HG03064 (cell line): ENCODE results near the gene TOR1B.
"Not testable (repeated sequence)": the region's sequence is repeated elsewhere in the genome, so short reads cannot be mapped to it uniquely, and the experiment has no call there.

Experiments
- ATAC-seq: cut with Tn5 transposase; IDR thresholded peaks from one replicate; pipeline ENCODE4 v1.9.1; 2021; ENCODE audit warnings: low read depth; ENCODE audit not compliant: unreplicated experiment

Gene TOR1B

DNA sequence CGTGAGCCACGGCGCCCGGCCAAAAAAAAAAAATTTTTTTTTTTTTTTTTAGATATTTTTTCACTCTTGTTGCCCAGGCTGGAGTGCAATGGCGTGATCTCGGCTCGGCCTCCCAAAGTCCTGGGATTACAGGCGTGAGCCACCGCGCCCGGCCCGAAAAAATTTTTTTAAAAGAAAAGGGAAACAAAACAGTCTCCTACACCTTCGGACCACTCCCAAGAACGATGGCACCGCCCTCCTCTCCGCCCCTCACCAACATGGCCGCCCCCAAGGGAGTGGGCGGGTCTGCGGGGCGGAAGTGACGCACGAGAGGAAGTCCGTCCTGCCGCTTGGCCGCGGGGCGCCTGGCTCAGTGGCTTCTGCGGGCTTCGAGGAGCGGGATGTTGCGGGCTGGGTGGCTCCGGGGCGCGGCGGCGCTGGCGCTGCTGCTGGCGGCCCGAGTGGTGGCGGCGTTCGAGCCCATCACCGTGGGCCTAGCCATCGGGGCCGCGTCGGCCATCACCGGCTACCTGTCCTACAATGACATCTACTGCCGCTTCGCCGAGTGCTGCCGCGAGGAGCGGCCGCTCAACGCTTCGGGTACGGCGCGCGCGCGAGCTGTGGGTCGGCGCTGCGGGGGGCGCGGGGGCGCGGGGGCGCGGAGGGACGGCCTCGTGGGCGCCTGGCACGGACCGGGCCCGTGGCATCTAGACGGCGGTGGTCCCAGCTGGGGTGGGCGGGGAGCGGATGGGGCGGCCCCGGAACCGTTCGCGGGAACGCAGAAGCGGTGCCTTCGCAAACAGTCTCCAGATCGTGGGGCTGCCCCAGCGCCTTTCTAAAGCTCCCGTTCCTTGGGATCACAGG is at the start of gene TOR1B:
TOR1B (plus strand) TSS at position 352 of the 843 bp plus-strand sequence; CDS start at position 381, 29 bp downstream.
- peak; percentile 90 for ATAC-seq

DNA sequence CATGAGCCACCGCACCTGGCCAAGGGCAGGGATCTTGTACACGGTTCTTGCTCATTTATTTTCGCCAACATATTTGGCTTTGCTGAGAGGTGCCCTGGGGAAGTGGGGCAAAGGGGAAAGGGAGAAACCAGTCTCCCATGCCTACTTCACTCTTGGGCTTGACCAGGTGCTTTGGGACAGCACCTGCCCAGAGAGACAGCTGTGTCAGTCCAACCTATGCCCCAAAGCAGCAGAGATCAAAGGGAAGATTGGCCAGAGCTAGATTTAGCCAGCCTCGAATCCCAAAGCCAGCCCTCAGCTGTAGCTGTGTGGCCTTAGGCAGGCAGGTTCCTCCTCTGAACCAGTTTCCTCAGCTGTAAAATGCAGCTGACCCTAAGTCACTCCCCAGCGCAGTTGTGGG is 47.8 kb upstream of the TOR1B start:
- ATAC-seq = no peak

DNA sequence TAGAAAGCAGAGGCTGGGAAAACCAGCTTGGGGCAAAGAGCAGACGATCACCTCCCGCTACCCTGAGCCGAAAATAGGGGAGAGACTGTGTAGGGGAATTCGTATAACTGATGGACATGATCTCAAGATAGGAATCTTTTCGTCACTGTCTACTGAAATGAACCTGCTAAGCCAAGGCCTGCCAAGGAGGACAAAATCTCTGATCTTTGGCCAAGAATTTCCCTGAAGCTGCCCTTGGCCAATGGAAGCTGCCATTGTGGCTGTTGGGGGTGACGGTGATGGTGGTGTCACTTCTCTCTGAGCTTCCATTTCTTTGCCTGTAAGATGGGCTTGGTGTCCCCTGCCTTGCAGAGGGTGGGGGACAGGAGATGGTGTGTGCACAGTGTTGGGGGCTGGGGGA is 46.8 kb upstream of the TOR1B start:
- ATAC-seq = no peak

DNA sequence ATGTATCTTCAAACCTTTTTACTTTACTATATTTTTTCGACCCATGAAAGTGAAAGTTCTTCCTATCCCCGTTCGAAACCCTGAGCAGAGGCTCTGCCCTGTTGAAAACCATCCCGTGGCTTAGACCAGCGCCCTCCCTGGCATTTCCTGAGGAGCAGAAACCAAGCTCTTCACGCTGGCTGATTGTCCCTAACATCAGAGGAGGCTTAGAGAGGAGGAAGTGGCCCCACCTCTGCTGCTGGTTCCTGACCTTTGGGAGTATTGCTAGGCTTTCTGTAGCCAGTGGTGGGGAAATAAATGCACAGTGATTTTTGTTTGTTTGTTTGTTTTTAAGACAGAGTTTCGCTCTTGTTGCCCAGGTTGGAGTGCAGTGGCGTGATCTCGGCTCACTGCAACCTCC is 45.9 kb upstream of the TOR1B start:
- no peak for ATAC-seq

DNA sequence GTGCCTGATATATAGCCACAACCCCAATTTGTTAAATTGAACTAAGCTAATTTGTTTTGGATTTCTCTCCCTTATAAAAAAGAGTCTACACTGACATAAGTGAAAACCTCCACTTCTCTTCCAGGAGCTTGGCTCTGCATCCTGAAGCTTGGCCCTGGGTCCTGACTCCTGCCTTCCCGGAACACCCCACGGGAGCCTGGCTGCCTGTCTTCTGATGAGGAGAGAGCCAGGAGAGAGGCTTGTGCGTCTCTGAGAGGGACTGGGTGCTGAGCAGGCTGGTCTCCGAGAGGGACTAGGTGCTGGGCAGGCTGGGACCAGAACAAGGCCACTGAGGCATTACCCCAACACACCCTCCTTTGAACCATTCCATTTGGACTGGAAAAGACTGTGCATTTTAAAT is 43.7 kb upstream of the TOR1B start:
- ATAC-seq = no peak

- ATAC-seq = no peak
These were observed 43.0 kb upstream of the TOR1B start for GRCh38 chr9:129759804-129760502.

DNA sequence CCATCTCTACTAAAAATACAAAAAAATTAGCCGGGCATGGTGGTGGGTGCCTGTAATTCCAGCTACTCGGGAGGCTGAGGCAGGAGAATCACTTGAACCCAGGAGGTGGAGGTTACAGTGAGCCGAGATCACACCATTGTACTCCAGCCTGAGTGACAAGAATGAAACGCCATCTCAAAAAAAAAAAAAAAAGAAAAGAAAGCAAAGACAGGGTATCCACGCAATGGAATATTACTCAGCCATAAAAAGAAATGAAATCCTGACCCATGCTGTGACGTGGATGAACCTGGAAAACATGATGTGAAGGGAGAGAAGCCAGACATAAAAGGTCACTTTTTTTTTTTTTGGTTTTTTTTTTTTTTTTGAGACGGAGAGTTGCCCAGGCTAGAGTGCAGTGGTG is 42.2 kb upstream of the TOR1B start:
- ATAC-seq = not testable (repeated sequence)

- no peak for ATAC-seq
These were observed 41.6 kb upstream of the TOR1B start for GRCh38 chr9:129761293-129761900.

GRCh38 chr9:129761901-129762369 is 41.0 kb upstream of the TOR1B start:
- ATAC-seq = no peak

- ATAC-seq = not testable (repeated sequence)
These were observed 40.5 kb upstream of the TOR1B start for GRCh38 chr9:129762370-129762984.

DNA sequence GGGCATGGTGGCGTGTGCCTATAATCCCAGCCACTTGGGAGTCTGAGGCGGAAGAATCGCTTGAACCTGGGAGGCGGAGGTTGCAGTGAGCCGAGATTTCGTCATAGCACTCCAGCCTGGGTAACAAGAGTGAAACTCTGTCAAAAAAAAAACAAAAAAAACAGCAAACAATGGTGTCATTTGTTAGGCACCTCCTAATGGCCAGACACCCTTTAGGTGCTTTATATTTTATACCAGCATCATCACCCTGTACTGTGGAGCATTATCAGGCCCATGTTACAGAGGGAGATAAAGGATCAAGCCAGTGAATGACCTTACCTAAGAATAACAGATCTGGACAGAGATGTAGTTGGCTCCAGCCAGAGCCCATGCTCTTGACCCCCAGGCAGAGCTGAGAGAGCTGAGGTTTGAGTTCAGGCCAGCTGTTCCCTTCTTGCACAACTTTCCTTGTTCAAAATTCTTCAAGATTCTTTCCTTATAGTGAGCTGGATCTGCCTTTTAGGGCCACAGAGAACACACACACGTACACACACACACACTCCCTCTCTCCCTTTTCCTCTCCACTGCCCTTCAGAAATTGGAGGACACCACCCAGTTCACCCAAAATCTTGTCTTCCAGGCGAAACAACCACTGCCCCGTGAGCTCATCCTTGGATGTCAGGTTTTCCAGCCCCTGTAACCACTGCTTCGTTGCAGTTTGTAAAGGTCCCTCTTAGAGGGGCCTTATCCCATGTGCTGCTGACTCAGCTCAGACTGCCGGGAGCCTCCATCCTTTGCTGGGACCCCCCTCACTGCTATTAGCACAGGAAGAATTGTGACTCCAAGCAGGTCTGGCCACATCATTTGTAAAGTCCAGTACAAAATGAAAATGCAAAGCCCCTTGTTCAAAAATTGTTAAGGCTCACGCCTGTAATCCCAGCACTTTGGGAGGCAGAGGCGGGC is 39.7 kb upstream of the TOR1B start:
- ATAC-seq = no peak

- no peak for ATAC-seq
These were observed 37.1 kb upstream of the TOR1B start for GRCh38 chr9:129765764-129766317.

DNA sequence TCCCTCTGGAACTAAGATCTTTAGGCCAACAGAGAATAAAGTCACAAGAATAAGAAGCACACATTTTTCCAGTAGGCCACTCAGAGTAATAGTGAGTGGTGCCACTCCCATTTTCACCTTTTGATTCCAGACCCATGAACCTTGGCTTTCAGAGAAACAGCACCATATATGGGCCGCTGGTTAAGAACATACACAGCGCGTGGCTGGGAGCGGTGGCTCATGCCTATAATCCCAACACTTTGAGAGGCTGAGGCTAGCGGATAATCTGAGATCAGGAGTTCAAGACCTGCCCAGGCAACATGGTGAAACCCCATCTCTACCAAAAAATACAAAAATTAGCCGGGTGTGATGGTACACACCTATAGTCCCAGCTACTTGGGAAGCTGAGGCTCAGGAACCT is 34.5 kb upstream of the TOR1B start:
- ATAC-seq = no peak

GRCh38 chr9:129769669-129770068 is 33.3 kb upstream of the TOR1B start:
- no peak for ATAC-seq

- ATAC-seq = no peak
These were observed 32.2 kb upstream of the TOR1B start for GRCh38 chr9:129770741-129771140.

DNA sequence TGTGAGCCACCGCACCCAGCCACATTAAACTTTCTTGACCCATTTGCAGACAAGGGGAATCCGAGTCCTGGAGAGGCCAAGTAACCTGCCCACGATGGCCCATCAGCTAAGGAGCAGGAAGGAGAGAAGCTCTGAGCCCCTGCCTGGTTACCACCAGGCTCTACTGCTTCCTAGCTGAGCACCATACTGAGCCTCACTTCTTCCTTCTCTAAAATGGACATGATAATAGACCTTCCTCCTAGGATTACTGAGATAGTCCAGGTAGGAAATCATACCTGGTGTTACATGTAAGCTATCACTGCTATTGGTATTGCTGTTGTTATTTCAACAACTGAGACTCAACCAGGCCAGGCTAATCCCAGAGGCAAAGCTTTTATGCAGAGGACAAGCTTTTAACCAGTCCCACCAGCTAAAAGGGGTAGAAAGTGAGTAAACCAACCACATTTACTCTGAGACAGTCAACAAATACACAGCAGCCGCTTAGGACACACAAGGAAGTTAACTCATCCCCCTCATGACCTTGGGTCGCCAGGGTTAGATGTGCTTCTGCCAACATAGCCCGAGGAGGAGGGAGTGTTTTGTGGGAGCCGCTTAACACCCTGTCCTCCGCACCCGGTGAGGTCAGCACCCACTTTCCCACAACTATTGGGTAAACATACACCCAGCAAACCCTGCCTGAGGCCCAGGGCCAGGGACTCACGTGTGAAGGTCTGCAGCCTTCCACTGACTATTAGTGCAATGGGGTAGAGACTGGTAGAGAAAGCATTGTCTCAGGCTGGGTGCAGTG is 29.5 kb upstream of the TOR1B start:
- no peak for ATAC-seq

DNA sequence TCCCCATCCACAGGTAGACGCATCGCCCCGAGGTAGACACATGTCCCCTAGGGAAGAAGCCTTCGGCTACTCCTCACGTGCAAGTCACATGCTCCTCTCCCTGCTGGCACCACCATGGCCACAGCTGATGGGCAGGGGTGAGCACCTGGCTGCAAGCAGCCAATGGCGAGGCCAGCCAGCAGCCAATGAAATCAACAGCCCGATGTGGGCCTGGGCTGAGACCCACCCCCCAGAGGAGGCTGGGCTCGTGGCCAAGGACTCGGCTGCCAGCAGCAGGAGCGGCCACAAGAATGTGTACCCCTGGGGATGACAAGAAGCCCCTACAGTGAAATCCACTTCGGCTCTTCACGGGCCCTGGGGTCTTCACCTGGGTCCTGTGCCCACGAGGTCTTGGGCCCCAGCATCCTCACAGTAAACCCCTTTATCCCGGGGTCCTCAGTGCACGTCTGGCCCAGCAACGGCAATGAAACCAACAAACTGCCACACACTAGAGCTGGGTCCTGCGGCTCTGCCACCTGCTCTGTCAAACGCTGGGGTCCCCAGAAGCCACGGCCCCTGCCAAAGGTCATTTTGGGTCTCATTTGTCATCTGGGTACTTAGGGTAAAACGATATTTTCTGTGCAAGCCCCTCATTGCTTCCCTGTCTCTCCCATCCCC is 28.1 kb upstream of the TOR1B start:
- no peak for ATAC-seq

GRCh38 chr9:129775448-129775798 is 27.6 kb upstream of the TOR1B start:
- no peak for ATAC-seq
